RPMI8226 (cell line): ENCODE data around the gene EGR4.

Experiments
- DNase-seq: peaks from one replicate; pipeline ENCODE4 v3.0.0-alpha.2; 2015

Gene EGR4

GRCh38 chr2:73293534-73294171 lies at the start of gene EGR4:
Gene EGR4 (minus strand): TSS chr2:73293548. CDS start chr2:73293317, 231 bp downstream.
- peak; percentile 69 for DNase-seq

- no peak for DNase-seq
Observed at GRCh38 chr2:73341039-73341438, 47.7 kb upstream of the EGR4 start.

GRCh38 chr2:73339201-73339600 lies 45.9 kb upstream of the EGR4 start:
- no peak for DNase-seq

- no peak for DNase-seq
Observed at GRCh38 chr2:73337828-73338227, 44.5 kb upstream of the EGR4 start.

- DNase-seq, result no peak
Observed at GRCh38 chr2:73334620-73335019, 41.3 kb upstream of the EGR4 start.

- no peak for DNase-seq
Observed at GRCh38 chr2:73334045-73334444, 40.7 kb upstream of the EGR4 start.

GRCh38 chr2:73333564-73333963 lies 40.2 kb upstream of the EGR4 start:
- DNase-seq, result no peak

GRCh38 chr2:73324126-73324725 lies 30.9 kb upstream of the EGR4 start:
- no peak for DNase-seq

GRCh38 chr2:73323551-73323950 lies 30.2 kb upstream of the EGR4 start:
- DNase-seq, result no peak

- no peak for DNase-seq
Observed at GRCh38 chr2:73314441-73314840, 21.1 kb upstream of the EGR4 start.

- DNase-seq, result no peak
Observed at GRCh38 chr2:73307720-73308119, 14.4 kb upstream of the EGR4 start.

GRCh38 chr2:73301636-73302035 lies 8.3 kb upstream of the EGR4 start:
- no peak for DNase-seq

GRCh38 chr2:73300926-73301325 lies 7.6 kb upstream of the EGR4 start:
- no peak for DNase-seq

GRCh38 chr2:73297586-73297985 lies 4.2 kb upstream of the EGR4 start:
- no peak for DNase-seq

GRCh38 chr2:73297151-73297559 lies 3.8 kb upstream of the EGR4 start:
- no peak for DNase-seq

GRCh38 chr2:73295751-73296400 lies 2.5 kb upstream of the EGR4 start:
- DNase-seq, result no peak

GRCh38 chr2:73294239-73294638 lies 891 bp upstream of the EGR4 start:
- DNase-seq, result no peak

- DNase-seq, result no peak
Observed at GRCh38 chr2:73292906-73293533, 328 bp downstream of the EGR4 start.

- DNase-seq, result no peak
Observed at GRCh38 chr2:73292316-73292905, 937 bp downstream of the EGR4 start.

GRCh38 chr2:73291461-73292315 lies 1.7 kb downstream of the EGR4 start:
- no peak for DNase-seq

GRCh38 chr2:73291093-73291460 lies 2.3 kb downstream of the EGR4 start:
- peak; percentile 70 for DNase-seq

GRCh38 chr2:73290049-73290839 lies 3.1 kb downstream of the EGR4 start:
- peak; percentile 68 for DNase-seq
